HUES48 (cell line): Measurements from ENCODE around the gene SARNP.

Source experiments
- H3K27ac ChIP-seq: one replicate; pipeline ENCODE4 v1.7.0; 2013; ENCODE audit warnings: low read depth, low read length, inconsistent platforms
- H3K27me3 ChIP-seq: 2 replicates; pipeline ENCODE4 v1.6.1; 2013; ENCODE audit warnings: mild to moderate bottlenecking, low read length; ENCODE audit not compliant: control insufficient read depth, insufficient read depth
- H3K36me3 ChIP-seq: 2 replicates; pipeline ENCODE4 v1.6.1; 2013; ENCODE audit warnings: low read length; ENCODE audit not compliant: control insufficient read depth, insufficient read depth
- H3K4me1 ChIP-seq: 2 replicates; pipeline ENCODE4 v1.6.1; 2013; ENCODE audit warnings: mild to moderate bottlenecking, low read length; ENCODE audit not compliant: control insufficient read depth, insufficient read depth
- H3K4me3 ChIP-seq: 2 replicates; pipeline ENCODE4 v1.5.1; 2013; ENCODE audit warnings: mild to moderate bottlenecking, low read depth, low read length
- H3K9ac ChIP-seq: 2 replicates; pipeline ENCODE4 v1.6.1; 2013; ENCODE audit warnings: mild to moderate bottlenecking, low read depth, low read length, moderate library complexity
- H3K9me3 ChIP-seq: 2 replicates; pipeline ENCODE4 v1.6.1; 2013; ENCODE audit warnings: low read length; ENCODE audit not compliant: control insufficient read depth, insufficient read depth

The SARNP gene

DNA sequence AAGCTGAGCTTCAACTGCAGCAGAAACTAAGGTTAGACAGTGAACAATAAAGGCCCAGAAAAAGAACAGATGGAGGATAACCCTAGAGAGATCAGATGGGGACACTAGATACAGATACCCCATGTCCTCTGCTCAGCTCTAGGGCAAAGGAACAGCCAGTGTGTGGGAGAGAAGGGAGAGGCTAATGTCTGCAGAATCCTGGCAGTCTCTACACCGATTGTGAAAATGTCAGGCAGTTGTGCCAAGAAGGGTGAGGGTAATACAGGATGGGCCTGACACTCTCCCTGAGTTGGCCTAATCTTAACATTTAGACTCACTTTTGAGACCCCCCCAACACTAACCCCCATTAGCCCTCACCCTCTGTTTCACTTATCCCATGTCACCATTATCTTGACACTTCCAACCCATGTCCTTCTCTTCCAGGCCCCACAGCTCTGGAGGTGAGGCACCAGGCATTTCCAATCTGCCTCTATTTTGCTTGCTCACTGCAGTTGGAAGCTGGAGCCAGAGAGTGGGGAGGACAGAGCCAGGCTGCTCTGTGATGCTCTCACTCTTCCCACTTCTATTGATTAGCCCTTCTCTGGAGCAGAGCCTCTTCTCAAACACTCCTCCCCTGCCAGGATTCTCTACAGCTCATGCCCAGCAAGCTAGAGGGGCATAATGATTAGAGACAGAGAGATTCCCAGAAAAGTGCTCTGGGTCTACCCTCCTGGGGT lies 104.7 kb downstream of the SARNP start:
- Histone ChIP-seq H3K9ac (no peak overlapping the region), H3K36me3 (no peaks in the 10 kb centered on the region), H3K27me3 (peaks cover 14% of the 10 kb centered on the region), H3K4me3 (no peak overlapping the region), H3K9me3 (no peaks in the 10 kb centered on the region), H3K27ac (no peak overlapping the region), H3K4me1 (peaks cover 20% of the 10 kb centered on the region)

- Histone ChIP-seq H3K9ac (no peak overlapping the region), H3K4me3 (no peak overlapping the region), H3K9me3 (no peaks in the 10 kb centered on the region), H3K4me1 (peaks cover 12% of the 10 kb centered on the region), H3K27ac (no peak overlapping the region), H3K36me3 (no peaks in the 10 kb centered on the region), H3K27me3 (peaks cover 15% of the 10 kb centered on the region)
These were observed 105.6 kb downstream of the SARNP start for GRCh38 chr12:55711786-55712553.

DNA sequence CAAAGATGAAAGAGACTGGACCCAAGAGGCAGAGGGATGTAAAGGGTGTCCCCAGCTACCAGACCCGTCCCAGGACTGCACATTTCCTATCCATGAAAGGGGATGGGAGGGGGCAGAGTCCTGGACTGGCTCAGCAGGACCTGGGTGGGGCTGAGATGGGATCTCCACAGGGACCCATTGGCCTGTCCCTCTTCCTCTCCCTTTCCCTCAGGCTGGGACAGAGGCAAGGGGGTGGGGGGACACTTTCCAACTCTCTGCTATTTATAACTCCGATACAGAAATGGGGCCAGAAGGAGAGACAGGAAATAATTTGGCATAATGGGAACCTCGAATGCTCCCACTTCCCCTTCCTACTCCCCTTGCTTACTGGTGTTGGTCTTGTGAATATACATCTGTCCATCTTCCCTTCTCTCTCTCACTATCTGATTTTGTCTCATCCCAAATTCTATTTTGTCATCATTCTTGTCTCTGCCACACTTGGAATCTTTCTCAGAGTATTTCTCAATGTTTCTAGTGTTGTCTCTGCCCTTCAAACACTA lies 108.8 kb downstream of the SARNP start:
- Histone ChIP-seq H3K4me3 (peak overlapping the region; percentile 90), H3K36me3 (no peaks in the 10 kb centered on the region), H3K27ac (no peak overlapping the region), H3K9ac (no peak overlapping the region), H3K27me3 (peaks cover 20% of the 10 kb centered on the region), H3K4me1 (peaks cover 28% of the 10 kb centered on the region), H3K9me3 (no peaks in the 10 kb centered on the region)

GRCh38 chr12:55707841-55708694 lies 109.5 kb downstream of the SARNP start, which contains the start of gene ITGA7:
TSS of gene ITGA7 (minus strand) at chr12:55707904. CDS start at chr12:55707682, 222 bp downstream.
- Histone ChIP-seq H3K4me3 (peak within 1 kb of the TSS; percentile 90), H3K27me3 (peaks cover 20% of the 10 kb centered on the region), H3K9ac (peak within 1 kb of the TSS; percentile 61), H3K36me3 (no peaks in the 10 kb centered on the region), H3K27ac (peak within 1 kb of the TSS; percentile 72), H3K4me1 (peaks cover 28% of the 10 kb centered on the region), H3K9me3 (no peaks in the 10 kb centered on the region)
